ENCODE data around the gene USH1C. TPM values are rescaled to one million over a fixed set of nuclear protein-coding genes. Genes with fewer than 3 reads are reported as not detected.

Gene USH1C
- total RNA-seq, 1 experiment from 2014 or later = 17.5 TPM

- no peak for DNase-seq
- no peak for TF ChIP-seq CTCF (IDR thresholded peaks at IDR 0.05; ENCODE audit: unreplicated experiment)
- Mint-ChIP-seq H3K27me3 (ENCODE audit: unreplicated experiment) (peaks cover 93% of the 10 kb centered on the region), H3K4me1 (ENCODE audit: low read depth, unreplicated experiment) (no peaks in the 10 kb centered on the region), H3K4me3 (ENCODE audit: low read depth, unreplicated experiment) (no peak overlapping the region), H3K36me3 (ENCODE audit: insufficient read depth, unreplicated experiment) (no peaks in the 10 kb centered on the region), H3K27ac (ENCODE audit: unreplicated experiment) (no peak overlapping the region), H3K9me3 (ENCODE audit: low read depth, unreplicated experiment) (no peaks in the 10 kb centered on the region)
- intact Hi-C loops (cut with micrococcal nuclease; ENCODE audit: unreplicated experiment) = loop anchor here (10.0 kb wide), 1 partner anchor 85 kb away; the partner anchor contains the start of gene KCNJ11
- CTCF ChIA-PET = no interaction called here
- no TSS peak for BruUV-seq (replicated peaks)
Measured at GRCh38 chr11:17469998-17470397, 74.2 kb downstream of the USH1C start.

GRCh38 chr11:17468122-17468521 lies 76.1 kb downstream of the USH1C start:
- Mint-ChIP-seq H3K27me3 (ENCODE audit: unreplicated experiment) (peaks cover 93% of the 10 kb centered on the region), H3K27ac (ENCODE audit: unreplicated experiment) (no peak overlapping the region), H3K36me3 (ENCODE audit: insufficient read depth, unreplicated experiment) (no peaks in the 10 kb centered on the region), H3K4me3 (ENCODE audit: low read depth, unreplicated experiment) (no peak overlapping the region), H3K4me1 (ENCODE audit: low read depth, unreplicated experiment) (no peaks in the 10 kb centered on the region), H3K9me3 (ENCODE audit: low read depth, unreplicated experiment) (no peaks in the 10 kb centered on the region)
- no TSS peak for BruUV-seq (replicated peaks)
- DNase-seq = no peak
- no peak for TF ChIP-seq CTCF (IDR thresholded peaks at IDR 0.05; ENCODE audit: unreplicated experiment)
- intact Hi-C loops (cut with micrococcal nuclease; ENCODE audit: unreplicated experiment) = no loop called here
- CTCF ChIA-PET = no interaction called here

GRCh38 chr11:17463546-17464174 lies 80.6 kb downstream of the USH1C start:
- no peaks in the 10 kb centered on the region for H3K9me3 Mint-ChIP-seq (ENCODE audit: low read depth, unreplicated experiment)
- intact Hi-C loops (cut with micrococcal nuclease; ENCODE audit: unreplicated experiment) = no loop called here
- TF ChIP-seq CTCF (IDR thresholded peaks at IDR 0.05; ENCODE audit: unreplicated experiment) = no peak
- no peak overlapping the region for H3K4me3 Mint-ChIP-seq (ENCODE audit: low read depth, unreplicated experiment)
- no TSS peak for BruUV-seq (replicated peaks)
- H3K36me3 Mint-ChIP-seq (ENCODE audit: insufficient read depth, unreplicated experiment) = no peaks in the 10 kb centered on the region
- no peak for DNase-seq
- H3K4me1 Mint-ChIP-seq (ENCODE audit: low read depth, unreplicated experiment) = no peaks in the 10 kb centered on the region
- H3K27me3 Mint-ChIP-seq (ENCODE audit: unreplicated experiment) = peaks cover 72% of the 10 kb centered on the region
- H3K27ac Mint-ChIP-seq (ENCODE audit: unreplicated experiment) = no peak overlapping the region
- CTCF ChIA-PET = no interaction called here

- H3K9me3 Mint-ChIP-seq (ENCODE audit: low read depth, unreplicated experiment) = no peaks in the 10 kb centered on the region
- peaks cover 77% of the 10 kb centered on the region for H3K27me3 Mint-ChIP-seq (ENCODE audit: unreplicated experiment)
- intact Hi-C loops (cut with micrococcal nuclease; ENCODE audit: unreplicated experiment) = no loop called here
- DNase-seq = no peak
- H3K4me3 Mint-ChIP-seq (ENCODE audit: low read depth, unreplicated experiment) = no peak overlapping the region
- TF ChIP-seq CTCF (IDR thresholded peaks at IDR 0.05; ENCODE audit: unreplicated experiment) = no peak
- no peak overlapping the region for H3K27ac Mint-ChIP-seq (ENCODE audit: unreplicated experiment)
- H3K4me1 Mint-ChIP-seq (ENCODE audit: low read depth, unreplicated experiment) = no peaks in the 10 kb centered on the region
- CTCF ChIA-PET = no interaction called here
- no TSS peak for BruUV-seq (replicated peaks)
- H3K36me3 Mint-ChIP-seq (ENCODE audit: insufficient read depth, unreplicated experiment) = no peaks in the 10 kb centered on the region
Measured at GRCh38 chr11:17462940-17463339, 81.3 kb downstream of the USH1C start.
